ENCODE results near the gene KBTBD3. TPM values are rescaled to one million over a fixed set of nuclear protein-coding genes. Genes with fewer than 3 reads are reported as not detected.

KBTBD3 gene
- total RNA-seq, 1 experiment from 2014 or later, result 5.6 TPM

DNA sequence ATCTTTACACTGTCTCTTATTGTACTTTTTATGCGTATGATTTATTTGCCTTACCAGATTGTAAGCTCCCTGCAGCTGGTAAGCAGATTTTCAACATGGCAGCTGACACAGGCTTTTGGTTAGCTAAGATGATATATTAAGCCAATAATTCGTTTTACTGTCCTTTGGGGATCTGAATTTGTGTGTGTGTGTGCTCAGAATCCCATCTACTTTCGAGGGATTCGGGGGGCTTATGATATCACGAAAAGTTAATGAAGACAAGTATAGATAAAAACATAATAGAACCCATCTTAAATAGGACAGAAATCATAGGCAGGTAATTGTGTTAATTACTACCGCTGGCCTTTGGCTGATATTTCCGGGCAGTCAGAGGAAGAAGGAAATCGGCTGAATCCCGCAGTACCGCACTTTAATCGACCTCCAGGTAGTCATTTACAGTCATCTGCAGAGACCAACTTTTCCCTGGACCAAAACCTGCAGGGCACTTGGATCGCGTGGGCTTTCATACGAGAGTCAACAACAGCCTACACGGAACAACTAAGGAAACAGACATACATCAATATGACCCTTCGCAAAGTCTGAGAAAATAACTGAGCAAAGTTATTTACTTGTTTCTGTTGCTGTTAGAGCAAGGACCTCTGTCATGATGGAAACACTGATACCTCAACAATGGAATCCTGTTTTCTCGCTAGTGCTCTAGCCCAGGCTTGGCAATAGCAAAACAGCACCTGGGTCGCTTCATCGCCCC, 802 bp downstream of the KBTBD3 start:
- Histone ChIP-seq H3K4me3 (ENCODE audit: low read depth, low read length) (peak overlapping the region; percentile 99), H3K9me3 (no peaks in the 10 kb centered on the region), H3K4me1 (peaks cover 19% of the 10 kb centered on the region), H3K36me3 (ENCODE audit: control insufficient read depth, insufficient read depth, low read length) (0 out of 2 replicates have a peak, but pooled peaks cover 2% of the 10 kb centered on the region), H3K27me3 (replicated peaks; ENCODE audit: control insufficient read depth, insufficient read depth, low read length) (no peaks in the 10 kb centered on the region)
- DNase-seq, result no peak
- Mint-ChIP-seq H3K36me3 (ENCODE audit: insufficient read depth, unreplicated experiment) (peaks cover 33% of the 10 kb centered on the region), H3K9me3 (ENCODE audit: unreplicated experiment) (no peaks in the 10 kb centered on the region), H3K4me3 (ENCODE audit: unreplicated experiment) (peak overlapping the region; percentile 94), H3K4me1 (ENCODE audit: low read depth, unreplicated experiment) (peaks cover 18% of the 10 kb centered on the region), H3K27ac (ENCODE audit: unreplicated experiment) (peak overlapping the region; percentile 94), H3K27me3 (ENCODE audit: insufficient read depth, unreplicated experiment) (no peaks in the 10 kb centered on the region)
- POLR2A ChIA-PET, result interaction anchor here (0.6 to 1.0 kb wide), 2 partner anchors 149 to 1381 kb away, joined by 3 read pairs; partner anchors contain the start of gene CWF19L2
- intact Hi-C loops (cut with micrococcal nuclease; ENCODE audit: unreplicated experiment), result loop anchor here (2.0 to 10.0 kb wide), 3 partner anchors 124 to 1378 kb away; partner anchors contain the start of gene CWF19L2
- BruUV-seq (replicated peaks), result no TSS peak
- TF ChIP-seq CTCF (IDR thresholded peaks at IDR 0.05; ENCODE audit: insufficient read depth in 1 of 2, low read depth in 1 of 2, low read length in 1 of 2, severe bottlenecking in 1 of 2, unreplicated experiment in 1 of 2), result no peak
- CTCF ChIA-PET, result interaction anchor here (1.2 to 1.6 kb wide), 3 partner anchors 8 to 15 kb away, joined by 3 to 6 read pairs (median 3); no protein-coding TSS in a partner anchor

- peaks cover 9% of the 10 kb centered on the region; the same call in 1 of the 2 replicates for H3K4me1 ChIP-seq
- H3K9me3 Mint-ChIP-seq (ENCODE audit: unreplicated experiment), result no peaks in the 10 kb centered on the region
- H3K36me3 ChIP-seq (ENCODE audit: control insufficient read depth, insufficient read depth, low read length), result no peaks in the 10 kb centered on the region
- no peak overlapping the region for H3K4me3 Mint-ChIP-seq (ENCODE audit: unreplicated experiment)
- H3K27me3 ChIP-seq (replicated peaks; ENCODE audit: control insufficient read depth, insufficient read depth, low read length), result no peaks in the 10 kb centered on the region
- peaks cover 18% of the 10 kb centered on the region for H3K4me1 Mint-ChIP-seq (ENCODE audit: low read depth, unreplicated experiment)
- no peak overlapping the region for H3K4me3 ChIP-seq (ENCODE audit: low read depth, low read length)
- DNase-seq, result no peak
- intact Hi-C loops (cut with micrococcal nuclease; ENCODE audit: unreplicated experiment), result loop anchor here (10.0 kb wide), 1 partner anchor 1382 kb away; the partner anchor contains the start of gene CWF19L2
- H3K27me3 Mint-ChIP-seq (ENCODE audit: insufficient read depth, unreplicated experiment), result no peaks in the 10 kb centered on the region
- POLR2A ChIA-PET, result no interaction called here
- BruUV-seq (replicated peaks), result no TSS peak
- no peaks in the 10 kb centered on the region for H3K9me3 ChIP-seq
- no peak for TF ChIP-seq CTCF (IDR thresholded peaks at IDR 0.05; ENCODE audit: insufficient read depth in 1 of 2, low read depth in 1 of 2, low read length in 1 of 2, severe bottlenecking in 1 of 2, unreplicated experiment in 1 of 2)
- CTCF ChIA-PET, result no interaction called here
- no peak overlapping the region for H3K27ac Mint-ChIP-seq (ENCODE audit: unreplicated experiment)
- peaks cover 9% of the 10 kb centered on the region for H3K36me3 Mint-ChIP-seq (ENCODE audit: insufficient read depth, unreplicated experiment)
These were observed 4.3 kb downstream of the KBTBD3 start for GRCh38 chr11:106072804-106073203.

- CTCF ChIA-PET, result no interaction called here
- intact Hi-C loops (cut with micrococcal nuclease; ENCODE audit: unreplicated experiment), result loop anchor here (10.0 kb wide), 1 partner anchor 1384 kb away; the partner anchor contains the start of gene CWF19L2
- POLR2A ChIA-PET, result no interaction called here
These were observed 6.5 kb downstream of the KBTBD3 start for GRCh38 chr11:106070606-106071005.

More at GRCh38 chr11:106070606-106071005, 6.5 kb downstream of the KBTBD3 start:
- Mint-ChIP-seq H3K27ac (ENCODE audit: unreplicated experiment) (no peak overlapping the region), H3K36me3 (ENCODE audit: insufficient read depth, unreplicated experiment) (no peaks in the 10 kb centered on the region), H3K27me3 (ENCODE audit: insufficient read depth, unreplicated experiment) (no peaks in the 10 kb centered on the region), H3K4me3 (ENCODE audit: unreplicated experiment) (no peak overlapping the region), H3K4me1 (ENCODE audit: low read depth, unreplicated experiment) (peaks cover 12% of the 10 kb centered on the region), H3K9me3 (ENCODE audit: unreplicated experiment) (no peaks in the 10 kb centered on the region)
- no peak for TF ChIP-seq CTCF (IDR thresholded peaks at IDR 0.05; ENCODE audit: insufficient read depth in 1 of 2, low read depth in 1 of 2, low read length in 1 of 2, severe bottlenecking in 1 of 2, unreplicated experiment in 1 of 2)
- no TSS peak for BruUV-seq (replicated peaks)
- H3K27me3 ChIP-seq (replicated peaks; ENCODE audit: control insufficient read depth, insufficient read depth, low read length), result no peaks in the 10 kb centered on the region
- no peaks in the 10 kb centered on the region for H3K36me3 ChIP-seq (ENCODE audit: control insufficient read depth, insufficient read depth, low read length)
- no peaks in the 10 kb centered on the region for H3K9me3 ChIP-seq
- no peak overlapping the region for H3K4me3 ChIP-seq (ENCODE audit: low read depth, low read length)
- H3K4me1 ChIP-seq, result peaks cover 4% of the 10 kb centered on the region; the same call in 1 of the 2 replicates
- DNase-seq, result no peak

Data from Caco-2 (cell line).